K562 (cell line): Measurements from ENCODE around the gene WDR62. TPM values are rescaled to one million over a fixed set of nuclear protein-coding genes. Genes with fewer than 3 reads are reported as not detected.

Experiments used
- AFF4 ChIP-seq: sonication (generic); formaldehyde crosslinking; IDR thresholded peaks from 2 replicates; pipeline ENCODE4 v1.8.0; 2023; ENCODE audit warnings: mild to moderate bottlenecking, missing genetic modification reagents
- ARHGAP35 ChIP-seq: fragments of 450-650 bp; IDR thresholded peaks from 2 replicates; pipeline ENCODE4 v1.6.1; 2018; ENCODE audit not compliant: partially characterized antibody
- DDX20 ChIP-seq: fragments of 450-650 bp; IDR thresholded peaks from 2 replicates; pipeline ENCODE4 v1.6.1; 2016; ENCODE audit warnings: missing genetic modification characterization, low read depth, mild to moderate bottlenecking, missing compliant biosample characterization, moderate library complexity
- FOXJ2 ChIP-seq: fragments of 200-800 bp; sonication (Bioruptor generic); IDR thresholded peaks from 2 replicates; pipeline ENCODE4 v1.6.1; 2016; ENCODE audit warnings: missing genetic modification characterization, missing compliant biosample characterization
- FOXK2 ChIP-seq, 2 experiments: fragments of 450-650 bp; IDR thresholded peaks in 1 of 2; conservative IDR thresholded peaks in 1 of 2; 2 replicates each; pipeline ENCODE4 v1.6.1; 2016; ENCODE audit warnings: low read depth in 2 of 2, mild to moderate bottlenecking in 1 of 2
- KDM5B ChIP-seq: fragments of 200-600 bp; sonication (generic); IDR thresholded peaks from 2 replicates; pipeline ENCODE4 v1.6.1; 2012; ENCODE audit warnings: low read depth, mild to moderate bottlenecking, moderate library complexity, low read length, control low read depth, inconsistent platforms; ENCODE audit not compliant: insufficient replicate concordance
- PHF21A ChIP-seq: fragments of 450-650 bp; IDR thresholded peaks from 2 replicates; pipeline ENCODE4 v1.6.1; 2017; ENCODE audit warnings: low read depth, borderline replicate concordance
- POLR2A ChIP-seq: fragments of 450-650 bp; conservative IDR thresholded peaks from 2 replicates; pipeline ENCODE4 v1.6.1; 2016
- RAD21 ChIP-seq, 2 experiments: fragments of 250-450 bp in 1 of 2; fragments of 450-650 bp in 1 of 2; sonication (Bioruptor Pico) in 1 of 2; formaldehyde crosslinking in 1 of 2; IDR thresholded peaks in 1 of 2; conservative IDR thresholded peaks in 1 of 2; 2 replicates each; pipeline versions ENCODE4 v1.4.0 to v1.8.0; 2020 to 2022; ENCODE audit warnings: mild to moderate bottlenecking in 2 of 2, moderate library complexity in 1 of 2
- SNRNP70 ChIP-seq: fragments of 200-400 bp; formaldehyde crosslinking; optimal IDR thresholded peaks from 2 replicates; pipeline ENCODE3; 2017; ENCODE audit warnings: low read depth, low read length
- SRSF9 ChIP-seq: fragments of 200-400 bp; formaldehyde crosslinking; IDR thresholded peaks from 2 replicates; pipeline ENCODE4 v1.6.1; 2017; ENCODE audit warnings: low read depth, low read length, borderline replicate concordance
- polyA plus RNA-seq, 8 experiments: library from polyadenylated mRNA; depleted of rRNA in 4 of 8; stranded (reverse) in 5 of 8; unstranded in 3 of 8; fragments of >200 nt; fragmentation: Nextera tagmentation in 2 of 8; fragmentation: Illumina TruSeq in 1 of 8; extraction: Ambion mirVana in 2 of 8; extraction: Trizol in 1 of 8; gene quantifications; 2 replicates each; pipeline versions ENCODE4 v1.2.1 to v1.2.3, GENCODE V29; 2011 to 2014; ENCODE audit warnings: inconsistent platforms in 1 of 8, missing spikeins in 1 of 8
- total RNA-seq, 7 experiments: library from RNA; depleted of rRNA in 6 of 7; stranded (reverse); fragments of >200 nt in 6 of 7; fragmentation: Illumina TruSeq in 2 of 7; extraction: Trizol in 2 of 7; gene quantifications; 2 replicates each; pipeline versions ENCODE4 v1.2.1 to v1.2.3, GENCODE V29; 2011 to 2021; ENCODE audit warnings: low replicate concordance in 1 of 7
- TF ChIP-seq, protein P1 (sequence below), 2 experiments: fragments of 450-650 bp; IDR thresholded peaks; 2 replicates each; pipeline ENCODE4 v1.6.1; 2016; ENCODE audit warnings: mild to moderate bottlenecking in 2 of 2, borderline replicate concordance in 1 of 2, low read depth in 1 of 2, moderate library complexity in 1 of 2
- TF ChIP-seq, protein P2 (sequence below): sonication (generic); formaldehyde crosslinking; IDR thresholded peaks from 2 replicates; pipeline ENCODE4 v1.8.1; 2023; ENCODE audit warnings: mild to moderate bottlenecking, missing genetic modification reagents

Gene WDR62
- total and polyA plus RNA-seq, 9 of the 15 experiments (the other 6 are each of a cell fraction or from before 2014, with no cell fraction given) = 0.35 to 32.8 (median 14.4) TPM

DNA sequence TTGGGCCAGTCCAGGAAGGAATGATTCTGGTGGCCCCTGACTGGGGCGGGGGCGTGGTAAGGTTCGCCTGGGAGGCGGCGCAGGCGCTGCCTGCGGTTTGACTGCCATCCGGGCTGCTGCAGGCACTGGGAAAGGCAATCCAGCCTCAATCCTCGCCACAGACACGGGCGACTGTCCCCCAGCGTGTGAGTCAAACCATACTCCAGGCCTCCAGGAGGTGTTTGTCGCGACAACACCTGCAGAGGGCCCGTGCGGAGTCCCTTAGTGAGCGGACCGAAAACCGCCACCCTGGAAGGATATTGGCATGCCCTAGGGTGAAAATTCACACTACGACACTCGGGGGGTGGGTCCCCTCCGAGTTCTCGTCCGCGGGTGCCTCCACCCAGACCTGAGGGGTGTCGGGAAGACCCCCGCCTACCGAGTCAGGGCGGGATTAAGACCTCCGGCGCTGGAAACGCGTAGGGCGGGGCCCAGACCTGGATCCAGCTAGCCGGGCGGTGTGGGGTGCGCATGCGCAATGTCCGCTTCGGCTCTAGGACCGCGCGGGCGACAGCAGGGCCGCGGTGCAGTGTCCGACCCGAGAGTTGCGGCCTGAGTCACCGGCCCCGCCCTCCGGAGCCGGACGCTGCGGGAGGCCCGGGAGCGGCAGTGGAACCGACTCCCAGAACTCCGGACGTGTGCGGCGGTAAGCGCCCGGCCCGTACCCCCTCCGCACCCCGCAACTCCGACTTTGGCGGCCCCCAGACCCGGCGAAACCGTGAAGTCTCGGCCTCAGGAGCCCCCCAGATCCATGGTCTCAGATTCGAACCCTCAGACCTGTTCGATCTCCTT lies 85.0 kb downstream of the WDR62 start, which contains the start of gene CAPNS1 (continued):
- TF ChIP-seq, protein P1, sequence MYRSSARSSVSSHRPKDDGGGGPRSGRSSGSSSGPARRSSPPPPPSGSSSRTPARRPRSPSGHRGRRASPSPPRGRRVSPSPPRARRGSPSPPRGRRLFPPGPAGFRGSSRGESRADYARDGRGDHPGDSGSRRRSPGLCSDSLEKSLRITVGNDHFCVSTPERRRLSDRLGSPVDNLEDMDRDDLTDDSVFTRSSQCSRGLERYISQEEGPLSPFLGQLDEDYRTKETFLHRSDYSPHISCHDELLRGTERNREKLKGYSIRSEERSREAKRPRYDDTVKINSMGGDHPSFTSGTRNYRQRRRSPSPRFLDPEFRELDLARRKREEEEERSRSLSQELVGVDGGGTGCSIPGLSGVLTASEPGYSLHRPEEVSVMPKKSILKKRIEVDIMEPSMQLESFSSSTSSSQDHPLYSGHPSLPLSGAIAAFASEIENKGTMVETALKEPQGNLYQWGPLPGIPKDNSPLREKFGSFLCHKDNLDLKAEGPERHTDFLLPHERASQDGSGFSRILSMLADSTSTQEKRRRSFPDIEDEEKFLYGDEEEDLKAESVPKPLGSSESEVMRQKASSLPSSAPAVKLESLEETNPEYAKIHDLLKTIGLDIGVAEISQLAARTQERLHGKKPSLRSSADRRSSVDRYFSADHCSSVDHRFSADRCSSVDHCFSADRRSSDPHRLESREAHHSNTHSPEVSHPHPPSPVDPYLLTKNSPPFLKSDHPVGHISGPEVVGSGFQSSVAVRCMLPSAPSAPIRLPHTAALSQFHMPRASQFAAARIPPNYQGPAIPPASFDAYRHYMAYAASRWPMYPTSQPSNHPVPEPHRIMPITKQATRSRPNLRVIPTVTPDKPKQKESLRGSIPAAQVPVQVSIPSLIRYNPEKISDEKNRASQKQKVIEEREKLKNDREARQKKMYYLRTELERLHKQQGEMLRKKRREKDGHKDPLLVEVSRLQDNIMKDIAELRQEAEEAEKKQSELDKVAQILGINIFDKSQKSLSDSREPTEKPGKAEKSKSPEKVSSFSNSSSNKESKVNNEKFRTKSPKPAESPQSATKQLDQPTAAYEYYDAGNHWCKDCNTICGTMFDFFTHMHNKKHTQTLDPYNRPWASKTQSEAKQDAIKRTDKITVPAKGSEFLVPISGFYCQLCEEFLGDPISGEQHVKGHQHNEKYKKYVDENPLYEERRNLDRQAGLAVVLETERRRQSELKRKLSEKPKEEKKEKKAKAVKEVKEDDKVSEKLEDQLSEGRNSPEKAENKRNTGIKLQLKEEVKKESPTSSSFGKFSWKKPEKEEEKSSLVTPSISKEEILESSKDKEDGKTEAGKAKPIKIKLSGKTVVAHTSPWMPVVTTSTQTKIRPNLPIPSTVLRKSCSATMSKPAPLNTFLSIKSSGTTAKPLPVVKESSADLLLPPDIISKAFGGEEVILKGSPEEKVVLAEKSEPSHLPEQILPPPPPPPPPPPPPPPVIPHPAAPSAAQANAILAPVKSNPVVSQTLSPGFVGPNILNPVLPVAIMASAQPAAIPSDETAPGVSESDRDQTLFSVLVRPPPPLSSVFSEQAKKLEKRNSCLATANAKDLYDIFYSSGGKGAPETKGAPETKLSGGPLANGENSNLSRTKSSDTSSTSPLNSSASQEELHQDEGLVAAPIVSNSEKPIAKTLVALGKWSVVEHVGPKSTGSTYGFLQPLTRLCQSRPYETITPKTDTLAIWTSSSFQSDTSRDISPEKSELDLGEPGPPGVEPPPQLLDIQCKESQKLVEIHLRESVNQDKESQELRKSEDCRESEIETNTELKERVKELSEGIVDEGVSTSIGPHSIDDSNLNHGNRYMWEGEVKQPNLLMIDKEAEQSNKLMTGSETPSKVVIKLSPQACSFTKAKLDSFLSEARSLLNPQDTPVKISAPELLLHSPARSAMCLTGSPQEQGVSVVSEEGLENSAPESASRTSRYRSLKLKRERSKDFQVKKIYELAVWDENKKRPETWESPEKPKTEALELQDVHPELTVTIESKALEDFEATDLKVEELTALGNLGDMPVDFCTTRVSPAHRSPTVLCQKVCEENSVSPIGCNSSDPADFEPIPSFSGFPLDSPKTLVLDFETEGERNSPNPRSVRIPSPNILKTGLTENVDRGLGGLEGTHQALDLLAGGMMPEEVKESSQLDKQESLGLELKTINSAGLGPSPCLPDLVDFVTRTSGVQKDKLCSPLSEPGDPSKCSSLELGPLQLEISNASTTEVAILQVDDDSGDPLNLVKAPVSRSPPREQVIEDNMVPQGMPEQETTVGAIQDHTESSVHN (IDR thresholded peaks at IDR 0.05; ENCODE audit: borderline replicate concordance in 1 of 2, low read depth in 1 of 2) = no peak
- TF ChIP-seq KDM5B (peak; percentile 54), DDX20 (tag) (no peak), AFF4 (peak; percentile 78), SNRNP70 (no peak), ARHGAP35 (no peak), POLR2A (peak; percentile 92), FOXK2 (conservative IDR thresholded peaks at IDR 0.05 in 1 of 2, IDR thresholded peaks at IDR 0.05 in 1 of 2; ENCODE audit: low read depth in 2 of 2) (0 out of 4 replicates have a peak, but pooled peaks have one; percentile 21 to 35), SRSF9 (no peak), FOXJ2 (tag) (no peak; the same call in 1 of the 2 replicates), RAD21 (CRISPR knock-in tag; conservative IDR thresholded peaks at IDR 0.05 in 1 of 2, IDR thresholded peaks at IDR 0.05 in 1 of 2) (no peak), PHF21A (peak; percentile 48; the same call in 1 of the 2 replicates)
- TF ChIP-seq, protein P2, sequence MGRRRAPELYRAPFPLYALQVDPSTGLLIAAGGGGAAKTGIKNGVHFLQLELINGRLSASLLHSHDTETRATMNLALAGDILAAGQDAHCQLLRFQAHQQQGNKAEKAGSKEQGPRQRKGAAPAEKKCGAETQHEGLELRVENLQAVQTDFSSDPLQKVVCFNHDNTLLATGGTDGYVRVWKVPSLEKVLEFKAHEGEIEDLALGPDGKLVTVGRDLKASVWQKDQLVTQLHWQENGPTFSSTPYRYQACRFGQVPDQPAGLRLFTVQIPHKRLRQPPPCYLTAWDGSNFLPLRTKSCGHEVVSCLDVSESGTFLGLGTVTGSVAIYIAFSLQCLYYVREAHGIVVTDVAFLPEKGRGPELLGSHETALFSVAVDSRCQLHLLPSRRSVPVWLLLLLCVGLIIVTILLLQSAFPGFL (CRISPR knock-in tag) = 0 out of 2 replicates have a peak, but pooled peaks have one; percentile 84
